GM19372 (cell line): Measurements from ENCODE around the gene NMNAT1.
"Not testable (repeated sequence)": the region's sequence is repeated elsewhere in the genome, so short reads cannot be mapped to it uniquely, and the experiment has no call there.

Experiments used
- ATAC-seq: cut with Tn5 transposase; IDR thresholded peaks from one replicate; pipeline ENCODE4 v1.9.1; 2021; ENCODE audit warnings: mild to moderate bottlenecking, low read depth, moderate library complexity; ENCODE audit not compliant: unreplicated experiment

NMNAT1 gene

DNA sequence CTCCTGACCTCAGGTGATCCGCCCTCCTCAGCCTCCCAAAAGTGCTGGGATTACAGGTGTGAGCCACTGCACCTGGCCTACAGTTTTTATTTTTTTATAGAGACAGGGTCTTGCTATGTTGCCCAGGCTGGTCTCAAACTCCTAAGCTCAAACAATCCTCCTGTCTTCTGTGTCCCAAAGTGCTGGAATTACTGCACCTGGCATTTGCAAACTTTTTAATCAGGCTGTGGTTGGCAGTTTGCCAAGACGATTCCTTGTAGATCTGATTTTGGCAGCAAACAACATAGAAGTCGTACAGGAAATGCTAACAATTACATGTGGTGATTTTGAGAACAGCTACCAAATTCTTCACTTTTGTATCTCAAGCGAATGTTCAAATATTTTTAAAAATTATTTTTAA, 63.9 kb downstream of the NMNAT1 start:
- no peak for ATAC-seq

DNA sequence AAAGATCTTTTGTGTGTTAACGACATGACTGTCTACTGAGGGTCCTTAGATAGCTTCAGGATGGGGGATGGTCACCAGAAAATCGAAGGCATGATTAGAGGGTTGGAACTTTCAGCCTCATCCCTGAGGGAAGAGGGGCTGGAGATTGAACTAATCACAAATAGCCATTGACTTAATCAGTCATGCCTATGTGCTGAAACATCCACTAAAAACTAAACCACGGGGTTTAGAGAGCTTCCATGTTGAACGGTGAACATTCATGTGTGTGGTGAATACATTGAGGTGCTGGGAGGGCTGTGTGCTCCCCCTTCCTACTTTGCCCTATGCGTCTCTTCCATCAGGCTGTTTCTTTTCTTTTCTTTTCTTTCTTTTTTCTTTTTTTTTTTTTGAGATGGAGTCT, 70.7 kb downstream of the NMNAT1 start:
- no peak for ATAC-seq

DNA sequence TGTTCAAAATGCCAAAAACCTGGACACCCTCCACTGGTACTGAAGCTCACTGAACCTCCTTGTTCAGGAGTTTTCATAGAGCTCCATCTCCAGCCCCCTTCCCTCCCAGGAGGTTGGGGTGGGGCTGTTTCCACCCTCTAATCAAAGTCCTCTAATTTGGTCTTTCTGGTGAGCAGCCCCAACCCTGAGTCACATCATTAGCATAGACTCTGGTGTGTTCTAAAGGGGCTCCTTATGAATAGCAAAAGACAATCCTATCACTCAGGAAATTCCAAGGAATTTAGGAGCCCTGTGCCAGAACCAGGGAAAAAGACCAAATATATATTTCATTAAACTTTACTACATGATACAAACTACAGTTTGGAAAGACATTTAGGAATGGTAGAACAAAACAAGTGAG, 76.3 kb downstream of the NMNAT1 start:
- ATAC-seq = no peak

DNA sequence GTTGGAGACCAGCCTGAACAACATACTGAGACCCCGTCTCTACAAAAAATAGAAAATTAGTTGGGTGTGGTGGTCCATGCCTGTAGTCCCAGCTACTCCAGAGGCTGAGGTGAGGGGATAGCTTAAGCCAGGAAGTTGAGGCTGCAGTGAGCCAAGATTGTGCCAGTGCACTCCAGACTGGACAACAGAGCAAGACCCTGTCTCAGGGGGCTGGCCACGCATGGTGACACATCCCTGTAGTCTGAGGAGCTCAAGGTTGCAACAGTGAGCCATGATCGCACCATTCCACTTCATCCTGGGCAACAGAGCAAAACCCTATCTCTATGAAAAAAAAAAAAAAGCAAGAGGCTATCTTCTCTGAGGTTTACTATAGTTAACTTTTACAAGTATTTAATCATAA, 76.8 kb downstream of the NMNAT1 start:
- no peak for ATAC-seq

DNA sequence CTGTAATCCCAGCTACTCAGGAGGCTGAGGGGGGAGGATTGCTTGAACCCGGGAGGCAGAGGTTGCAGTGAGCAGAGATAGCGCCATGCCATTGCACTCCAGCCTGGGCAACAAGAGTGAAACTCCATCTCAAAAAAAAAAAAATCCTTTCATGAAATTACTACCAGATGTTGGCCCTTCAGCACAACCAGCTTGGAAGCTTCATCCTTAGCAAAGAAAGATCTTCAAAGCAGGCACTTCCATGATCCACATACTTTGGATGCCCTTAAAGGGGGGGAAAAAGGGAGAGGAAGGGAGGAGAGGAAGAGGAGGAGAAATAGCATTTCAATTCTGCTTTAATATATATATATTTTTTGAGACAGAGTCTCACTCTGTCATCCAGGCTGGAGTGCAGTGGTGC, 77.4 kb downstream of the NMNAT1 start:
- ATAC-seq = not testable (repeated sequence)

DNA sequence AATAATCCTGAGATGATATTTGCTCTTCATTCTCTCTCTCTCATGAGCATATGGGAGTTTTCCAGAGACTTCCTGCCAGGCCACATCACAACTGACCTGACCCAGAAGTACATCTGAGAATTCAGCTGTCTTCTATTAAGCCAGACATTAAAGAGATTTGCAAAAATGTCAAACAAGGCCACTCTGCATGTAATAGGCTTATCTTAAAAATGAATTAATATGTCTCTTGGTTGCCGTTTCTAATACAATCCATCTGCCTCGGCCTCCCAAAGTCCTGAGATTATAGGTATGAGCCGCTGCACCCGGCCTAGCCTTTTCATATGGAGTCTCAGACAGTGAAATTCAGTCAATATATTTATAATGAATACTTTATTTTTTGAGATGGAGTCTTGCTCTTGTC, 78.7 kb downstream of the NMNAT1 start:
- ATAC-seq = not testable (repeated sequence)

DNA sequence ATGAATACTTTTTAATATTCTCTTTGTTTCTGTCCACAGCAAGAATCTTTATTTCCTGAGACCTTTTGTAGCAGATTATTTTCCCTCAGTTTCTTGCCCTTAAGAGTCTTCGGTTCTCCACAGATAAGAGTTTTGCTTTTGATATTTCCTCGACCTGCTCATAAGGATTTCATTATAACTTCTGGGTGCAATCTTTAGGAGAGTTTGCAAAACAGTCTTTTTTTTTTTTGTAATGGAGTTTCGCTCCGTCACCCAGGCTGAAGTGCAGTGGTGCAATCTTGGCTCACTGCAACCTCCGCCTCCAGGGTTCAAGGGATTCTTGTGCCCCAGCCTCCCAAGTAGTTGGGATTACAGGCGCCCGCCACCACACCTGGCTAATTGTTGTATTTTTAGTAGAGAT, 79.4 kb downstream of the NMNAT1 start:
- ATAC-seq = no peak

DNA sequence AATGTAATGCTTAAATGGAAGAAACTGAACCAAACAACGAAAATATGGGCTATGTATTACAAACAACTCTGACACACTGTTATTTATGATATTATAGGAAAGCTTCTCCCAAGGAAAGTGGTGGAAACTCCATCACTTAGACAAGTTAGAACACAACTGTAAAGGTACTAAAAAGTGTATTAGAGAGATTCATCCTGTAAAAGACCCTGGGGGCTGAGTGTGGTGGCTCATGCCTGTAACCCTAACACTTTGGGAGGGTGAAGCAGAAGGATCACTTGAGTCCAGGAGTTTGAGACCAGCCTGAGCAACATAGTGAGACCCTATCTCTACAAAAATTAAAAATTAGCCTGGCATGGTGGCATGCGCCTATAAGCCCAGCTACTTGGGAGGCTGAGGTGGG, 82.1 kb downstream of the NMNAT1 start:
- no peak for ATAC-seq

DNA sequence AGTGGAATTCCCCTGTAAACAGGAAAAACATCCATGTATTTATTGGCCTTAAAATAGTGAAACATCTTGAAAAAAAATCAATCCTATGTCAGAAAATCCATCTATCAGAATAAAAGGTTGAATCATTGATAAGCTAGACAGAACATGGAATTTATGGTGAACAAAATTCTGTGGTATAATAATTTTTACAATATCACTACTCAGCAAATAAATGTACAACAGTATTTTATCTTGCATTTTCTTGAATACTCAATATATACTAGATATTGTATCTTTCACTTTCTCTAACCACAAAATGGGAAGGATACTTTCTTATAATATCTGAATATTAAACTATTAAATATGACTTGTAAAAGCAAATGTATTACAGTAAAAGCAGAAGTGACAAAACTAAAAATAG, 83.8 kb downstream of the NMNAT1 start:
- ATAC-seq = no peak

DNA sequence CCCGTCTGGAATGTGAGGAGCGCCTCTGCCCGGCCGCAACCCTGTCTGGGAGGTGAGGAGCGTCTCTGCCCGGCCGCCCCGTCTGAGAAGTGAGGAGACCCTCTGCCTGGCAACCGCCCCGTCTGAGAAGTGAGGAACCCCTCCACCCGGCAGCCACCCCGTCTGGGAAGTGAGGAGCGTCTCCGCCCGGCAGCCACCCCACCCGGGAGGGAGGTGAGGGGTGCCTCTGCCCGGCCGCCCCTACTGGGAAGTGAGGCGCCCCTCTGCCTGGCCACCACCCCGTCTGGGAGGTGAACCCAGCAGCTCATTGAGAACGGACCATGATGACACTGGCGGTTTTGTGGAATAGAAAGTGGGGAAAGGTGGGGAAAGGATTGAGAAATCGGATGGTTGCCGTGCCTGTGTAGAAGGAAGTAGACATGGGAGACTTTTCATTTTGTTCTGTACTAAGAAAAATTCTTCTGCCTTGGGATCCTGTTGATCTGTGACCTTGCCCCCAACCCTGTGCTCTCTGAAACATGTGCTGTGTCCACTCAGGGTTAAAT, 85.8 kb downstream of the NMNAT1 start:
- ATAC-seq = not testable (repeated sequence)

DNA sequence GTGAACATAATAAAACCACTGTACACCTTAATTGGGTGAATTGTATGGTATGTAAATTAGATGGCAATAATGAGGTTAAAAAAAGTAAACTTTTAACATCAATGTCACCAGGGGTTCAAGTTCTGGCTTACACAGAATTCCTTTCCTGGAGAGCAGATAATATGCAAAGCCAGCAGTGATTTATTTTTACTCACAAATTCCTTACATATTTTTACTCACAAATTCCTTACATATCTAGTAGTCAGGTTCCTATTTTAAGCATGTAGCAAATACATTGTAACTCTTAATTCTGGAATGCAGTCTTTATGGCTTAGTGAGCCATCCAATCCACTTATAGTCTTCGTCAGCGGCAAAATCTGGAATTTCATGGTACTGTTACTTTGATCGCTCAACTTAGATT, 88.2 kb downstream of the NMNAT1 start:
- ATAC-seq = no peak

DNA sequence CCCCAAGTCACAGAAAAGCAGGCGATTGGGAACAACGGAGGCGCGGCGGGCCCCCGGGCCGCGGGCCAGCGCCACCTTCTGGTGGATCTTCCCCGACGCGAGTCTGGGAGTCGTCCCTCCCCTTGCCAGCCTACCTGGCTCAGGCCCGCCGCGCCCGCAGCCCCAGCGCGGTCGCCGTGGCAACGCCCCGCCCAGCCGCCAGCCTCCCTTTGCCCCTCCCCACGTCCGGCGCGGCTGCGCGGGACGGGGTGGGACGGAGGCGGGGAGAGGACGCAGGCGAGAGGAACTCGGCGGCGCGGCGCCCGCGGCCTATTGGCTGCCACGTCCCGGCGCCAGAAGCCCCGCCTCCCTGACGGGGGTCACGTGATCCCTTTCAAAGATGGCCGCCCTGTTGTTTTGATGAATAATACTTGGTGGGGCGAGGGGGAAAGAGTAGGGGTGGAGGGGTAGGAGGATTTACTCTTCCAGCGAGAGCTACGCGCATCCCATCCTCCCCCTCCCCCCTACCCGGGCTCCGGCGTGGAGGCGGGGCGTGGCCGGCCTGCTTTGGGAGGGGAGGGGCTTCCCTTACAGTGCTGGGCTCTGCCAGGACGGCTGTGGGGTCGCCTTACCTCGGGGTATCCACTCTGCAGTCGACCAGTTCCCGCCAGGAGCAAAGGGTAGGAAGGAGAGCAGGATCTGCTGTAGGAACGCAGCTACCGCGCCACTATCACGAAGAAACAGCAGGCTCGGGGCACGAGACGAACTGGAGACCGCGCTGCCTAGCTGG, 89.5 kb downstream of the NMNAT1 start, which contains the start of gene UBE4B:
UBE4B (plus strand) TSS at position 369 of the 769 bp plus-strand sequence. CDS start 713 bp downstream, outside the sequence.
- peak; percentile 97 for ATAC-seq

DNA sequence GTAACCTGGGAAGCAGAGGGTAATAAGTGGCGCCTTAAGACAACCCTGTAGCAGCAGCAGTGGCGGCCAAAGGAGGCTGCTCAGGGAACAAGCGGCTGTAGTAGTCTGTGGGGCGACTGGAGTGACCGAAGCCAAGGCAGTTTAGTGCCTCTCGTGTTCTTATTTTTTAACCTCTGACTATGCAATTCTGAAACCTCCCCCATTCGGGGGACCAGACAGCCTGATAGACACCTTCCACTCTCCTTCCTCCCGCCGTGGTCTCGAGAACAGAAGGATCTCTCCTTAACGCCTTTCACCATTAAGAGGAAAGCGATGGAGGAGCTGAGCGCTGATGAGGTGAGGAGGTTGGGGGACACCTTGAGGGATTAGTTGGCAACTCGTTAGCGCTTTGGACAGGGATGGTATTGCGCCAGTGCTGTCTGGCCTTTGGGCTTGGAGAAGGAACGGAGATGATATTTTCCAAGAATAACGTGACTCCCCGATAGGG, 90.1 kb downstream of the NMNAT1 start:
- ATAC-seq = peak; percentile 9
